SKM-1 (cell line): ENCODE results near the gene UPF3A.
"Not testable (repeated sequence)": the region's sequence is repeated elsewhere in the genome, so short reads cannot be mapped to it uniquely, and the experiment has no call there.

Experiments
- DNase-seq: peaks from one replicate; lab custom pipeline; 2025; ENCODE audit not compliant: unreplicated experiment; lab: John Stamatoyannopoulos, UW

UPF3A gene

GRCh38 chr13:114281351-114282040 is at the start of gene UPF3A:
Gene UPF3A (plus strand): TSS chr13:114281601. CDS start chr13:114281640, 39 bp downstream.
- peak; percentile 55 for DNase-seq

GRCh38 chr13:114231886-114232285 is 49.5 kb upstream of the UPF3A start:
- DNase-seq: no peak

GRCh38 chr13:114234266-114234644 is 47.1 kb upstream of the UPF3A start:
- no peak for DNase-seq

- DNase-seq: peak; percentile 88
Observed at GRCh38 chr13:114234645-114235421, 46.6 kb upstream of the UPF3A start, which contains the start of gene CDC16. Gene CDC16 (plus strand): TSS chr13:114234897. CDS start chr13:114235085, 188 bp downstream.

- no peak for DNase-seq
Observed at GRCh38 chr13:114235697-114236096, 45.7 kb upstream of the UPF3A start.

GRCh38 chr13:114236227-114236626 is 45.2 kb upstream of the UPF3A start:
- DNase-seq: no peak

GRCh38 chr13:114237415-114238112 is 43.8 kb upstream of the UPF3A start:
- no peak for DNase-seq

- DNase-seq: no peak
Observed at GRCh38 chr13:114241918-114242317, 39.5 kb upstream of the UPF3A start.

GRCh38 chr13:114243971-114244370 is 37.4 kb upstream of the UPF3A start:
- DNase-seq: no peak

- DNase-seq: no peak
Observed at GRCh38 chr13:114244637-114245036, 36.8 kb upstream of the UPF3A start.

- no peak for DNase-seq
Observed at GRCh38 chr13:114248011-114248410, 33.4 kb upstream of the UPF3A start.

GRCh38 chr13:114249077-114249476 is 32.3 kb upstream of the UPF3A start:
- no peak for DNase-seq

GRCh38 chr13:114251639-114252440 is 29.6 kb upstream of the UPF3A start:
- not testable (repeated sequence) for DNase-seq

GRCh38 chr13:114256547-114256946 is 24.9 kb upstream of the UPF3A start:
- DNase-seq: peak; percentile 19

GRCh38 chr13:114257014-114257413 is 24.4 kb upstream of the UPF3A start:
- DNase-seq: no peak

- no peak for DNase-seq
Observed at GRCh38 chr13:114258589-114258988, 22.8 kb upstream of the UPF3A start.

GRCh38 chr13:114259374-114259773 is 22.0 kb upstream of the UPF3A start:
- DNase-seq: no peak

GRCh38 chr13:114259974-114260373 is 21.4 kb upstream of the UPF3A start:
- no peak for DNase-seq

- no peak for DNase-seq
Observed at GRCh38 chr13:114260814-114261213, 20.6 kb upstream of the UPF3A start.

- no peak for DNase-seq
Observed at GRCh38 chr13:114261328-114261965, 20.0 kb upstream of the UPF3A start.
